Stimulated activated CD4-positive, alpha-beta T cell treated with anti-CD3 and anti-CD28 coated beads, Interleukin-4, amount 100 ng/mL, for 4 hours (primary cell): ENCODE measurements around the gene TMEM60.
"Not testable (repeated sequence)": the region's sequence is repeated elsewhere in the genome, so short reads cannot be mapped to it uniquely, and the experiment has no call there.

Experiments
- DNase-seq, 2 experiments: peaks; one replicate each; pipeline ENCODE4 v3.0.0-alpha.2; 2020

TMEM60 gene

DNA sequence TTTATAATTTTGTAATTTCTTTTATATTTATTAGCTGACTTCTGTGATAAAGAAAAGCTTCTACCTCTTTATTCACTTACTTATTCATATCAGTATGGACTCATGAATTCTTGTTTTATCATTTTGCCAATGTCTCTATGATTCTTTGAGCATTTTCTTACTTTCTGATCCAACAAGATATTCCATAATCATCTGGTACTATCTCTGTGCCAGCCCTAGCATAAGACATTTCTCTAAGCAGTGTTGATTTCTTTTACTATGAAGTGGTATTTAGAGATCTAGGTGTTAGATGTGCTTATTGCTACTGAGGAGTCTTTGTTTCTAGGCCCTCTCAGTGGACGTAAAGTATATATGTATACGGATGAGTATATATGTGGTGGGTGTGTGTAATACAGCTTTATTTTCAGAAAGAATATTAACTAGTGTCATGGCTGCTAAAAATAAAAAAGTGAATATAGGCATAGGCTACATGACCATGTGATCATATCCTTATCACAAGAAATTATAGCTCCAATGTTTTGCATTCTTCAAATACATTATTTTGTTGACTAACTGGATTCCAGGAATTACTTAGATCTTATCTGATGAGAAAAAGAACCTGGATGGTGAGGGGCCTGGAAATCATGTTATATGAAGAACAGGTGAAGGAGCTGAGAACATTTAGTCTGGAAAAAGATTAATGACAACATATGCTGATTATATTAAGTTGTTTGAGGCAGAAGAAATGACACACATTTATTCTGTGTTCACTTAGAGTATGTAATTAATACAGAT, 13.5 kb upstream of the TMEM60 start:
- no peak for DNase-seq

GRCh38 chr7:77808517-77808916, 10.3 kb upstream of the TMEM60 start:
- no peak for DNase-seq

- DNase-seq: no peak
These were observed 8.2 kb upstream of the TMEM60 start for GRCh38 chr7:77806425-77806824.

DNA sequence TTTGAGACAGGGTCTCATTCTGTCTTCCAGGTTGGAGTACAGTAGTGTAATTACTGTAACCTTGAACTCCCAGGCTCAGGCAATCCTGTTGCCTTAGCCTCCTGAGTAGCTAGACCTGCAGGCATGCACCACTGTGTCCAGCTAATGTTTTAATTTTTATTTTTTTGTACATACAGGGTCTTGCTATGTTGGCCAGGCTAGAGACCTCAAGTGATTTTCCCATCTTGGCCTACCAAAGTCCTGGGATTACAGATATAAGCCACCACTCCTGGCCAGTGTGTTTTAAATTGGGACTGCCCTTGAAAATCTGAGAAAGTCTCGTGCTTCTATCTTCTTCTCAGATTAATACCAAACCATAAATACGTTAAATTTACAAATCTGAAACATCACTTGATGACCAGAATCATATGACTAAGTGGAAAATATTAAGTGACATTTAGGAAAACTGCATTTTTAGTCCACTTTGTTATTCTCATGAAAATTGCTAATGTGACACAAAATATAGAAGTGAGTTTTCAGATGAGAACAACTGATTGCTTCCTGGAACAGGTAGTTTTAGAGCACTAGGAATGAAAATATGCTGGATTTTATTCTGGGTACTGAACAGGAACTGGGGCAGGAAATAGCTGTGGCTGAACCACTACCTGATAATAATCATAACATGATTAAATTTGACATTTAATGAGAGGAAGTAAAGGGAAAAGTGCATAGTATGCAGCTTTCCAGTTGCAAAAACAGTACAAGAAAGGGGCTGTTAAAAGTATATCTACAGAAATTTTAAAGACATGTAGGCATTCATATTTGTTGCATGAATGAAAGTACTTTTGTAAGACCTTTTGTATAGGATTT, 4.5 kb upstream of the TMEM60 start:
- no peak for DNase-seq

DNA sequence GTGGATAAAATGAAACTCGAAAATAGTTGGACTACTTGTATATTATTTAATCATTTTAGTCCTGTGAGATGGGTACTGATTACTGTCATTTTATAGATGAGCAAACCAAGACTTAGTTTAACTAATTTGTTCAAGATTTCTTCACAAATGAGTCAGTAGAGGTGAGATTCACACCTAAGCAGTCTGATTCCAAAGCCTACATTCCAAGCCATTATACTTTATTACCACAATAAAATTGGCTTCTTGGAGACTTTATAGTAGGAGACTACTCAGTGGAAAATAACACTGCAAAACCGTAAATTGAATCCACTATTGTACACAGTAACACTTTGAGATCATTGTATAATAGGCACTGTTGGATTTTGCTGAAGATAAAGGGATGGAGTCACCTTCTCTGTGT, 2.5 kb upstream of the TMEM60 start:
- no peak for DNase-seq

GRCh38 chr7:77800158-77800557, 1.9 kb upstream of the TMEM60 start:
- DNase-seq: no peak

DNA sequence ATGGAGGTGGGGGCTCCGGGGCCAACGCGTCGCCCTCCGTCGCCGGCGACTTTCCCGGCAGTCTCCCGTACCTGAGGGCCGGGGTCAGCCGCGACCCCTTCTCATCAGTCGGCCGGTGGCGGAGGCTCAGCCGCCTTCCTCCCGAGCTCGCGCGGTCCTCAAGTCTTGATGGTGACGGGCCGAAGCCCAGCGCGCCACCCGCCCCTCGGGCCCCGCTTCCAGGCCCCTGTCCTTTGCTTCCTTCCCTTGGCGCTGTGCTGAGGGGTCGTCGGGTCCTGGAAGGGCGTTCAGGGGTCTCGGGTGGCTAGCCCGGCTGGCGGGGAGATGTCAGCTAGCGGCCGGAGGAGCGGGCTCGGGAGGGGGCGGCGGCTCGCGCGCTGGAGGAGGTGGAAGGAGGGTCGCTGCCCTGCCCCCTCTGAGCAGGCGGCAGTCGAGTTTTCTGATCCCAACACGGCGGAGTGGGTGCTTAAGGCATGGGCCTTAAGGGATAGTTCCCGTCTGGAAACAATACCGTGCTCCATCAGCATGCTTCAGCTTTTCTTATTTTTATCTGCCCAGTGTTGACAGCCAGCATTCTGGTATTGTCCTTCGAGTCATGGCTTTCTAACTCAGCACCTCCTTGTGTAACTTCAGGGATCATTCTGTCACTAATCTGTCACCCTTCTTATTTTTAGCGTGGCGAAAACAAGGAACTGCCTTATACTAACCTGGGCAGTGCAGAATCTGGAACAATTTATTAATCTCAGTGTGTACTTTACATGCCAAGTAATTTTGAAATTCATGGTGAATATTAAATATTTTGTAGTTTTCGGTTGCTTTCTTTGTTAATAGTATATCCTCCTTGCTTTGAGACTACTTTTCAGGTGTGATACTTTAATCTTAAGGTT, 1.1 kb upstream of the TMEM60 start:
- DNase-seq: peak in 1 of 2 experiments; percentile 17

- peak in 1 of 2 experiments; percentile 29 for DNase-seq
These were observed 370 bp downstream of the TMEM60 start for GRCh38 chr7:77797734-77798393.

GRCh38 chr7:77796960-77797359, 1.3 kb downstream of the TMEM60 start:
- DNase-seq: no peak

- DNase-seq: no peak
These were observed 2.1 kb downstream of the TMEM60 start for GRCh38 chr7:77796109-77796508.

DNA sequence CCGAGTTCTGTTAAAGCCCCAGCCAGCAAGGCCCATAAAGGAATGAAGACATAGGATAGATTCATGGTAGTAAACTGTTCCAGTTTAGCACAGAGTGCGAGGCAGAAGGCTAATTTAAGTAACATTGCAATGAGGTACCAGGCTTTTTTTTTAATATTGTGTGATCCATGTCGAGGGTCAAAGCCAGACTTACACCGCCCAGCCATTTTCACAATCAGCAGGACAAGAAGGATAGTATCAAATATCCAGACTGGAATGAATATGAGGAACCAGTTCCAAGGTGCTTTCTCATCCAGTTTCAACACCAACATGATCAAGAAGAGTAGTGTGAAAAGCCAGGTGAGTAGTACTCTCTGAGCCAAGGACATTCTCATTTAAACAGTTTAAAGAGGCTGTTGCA, 4.2 kb downstream of the TMEM60 start:
- DNase-seq: no peak

- DNase-seq: no peak
These were observed 6.3 kb downstream of the TMEM60 start for GRCh38 chr7:77791956-77792355.

- no peak for DNase-seq
These were observed 6.9 kb downstream of the TMEM60 start for GRCh38 chr7:77791336-77791735.

DNA sequence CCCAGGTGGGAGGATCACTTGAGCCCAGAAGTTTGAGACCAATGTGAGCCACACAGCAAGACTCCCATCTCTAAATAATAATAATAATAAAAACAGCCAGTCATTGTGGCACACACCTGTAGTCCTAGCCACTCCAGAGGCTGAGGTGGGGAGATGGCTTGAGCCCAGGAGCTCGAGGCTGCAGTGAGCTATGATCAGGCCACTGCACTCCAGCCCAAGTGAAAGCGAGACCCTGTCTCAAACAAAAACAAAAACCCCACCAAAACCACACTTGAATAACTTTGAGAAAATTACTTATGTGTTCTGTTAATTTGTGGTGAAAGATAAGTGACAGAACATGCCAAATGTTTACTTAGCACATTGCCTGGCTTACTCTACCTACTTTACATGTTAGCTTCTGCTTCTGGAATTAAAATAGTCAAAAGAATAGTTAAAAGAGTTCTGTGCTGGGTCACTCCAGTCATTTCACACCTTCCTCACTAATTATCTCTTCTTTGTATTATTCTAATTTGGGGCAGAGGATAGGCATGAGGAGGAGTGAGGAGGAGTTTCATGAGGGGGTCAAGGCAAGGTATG, 9.8 kb downstream of the TMEM60 start:
- DNase-seq: no peak

DNA sequence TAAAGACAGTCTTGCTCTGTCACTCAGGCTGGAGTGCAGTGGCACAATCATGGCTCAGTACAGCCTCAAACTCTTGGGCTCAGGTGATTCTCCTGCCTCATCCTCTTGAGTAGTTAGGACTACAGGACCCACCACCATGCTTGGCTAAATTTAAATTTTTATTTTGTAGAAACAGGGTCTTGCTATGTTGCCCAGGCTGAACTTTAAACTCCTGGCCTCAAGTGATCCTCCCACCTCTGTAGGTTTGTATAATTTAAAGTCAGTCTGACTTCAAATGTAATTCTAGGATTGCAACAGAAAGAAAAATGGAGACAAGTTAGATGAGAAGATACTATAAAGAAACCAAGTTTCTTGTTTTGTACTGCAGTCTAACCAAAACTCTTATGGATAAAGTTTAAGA, 11.5 kb downstream of the TMEM60 start:
- DNase-seq: no peak

- DNase-seq: no peak
These were observed 12.2 kb downstream of the TMEM60 start for GRCh38 chr7:77786018-77786417.

DNA sequence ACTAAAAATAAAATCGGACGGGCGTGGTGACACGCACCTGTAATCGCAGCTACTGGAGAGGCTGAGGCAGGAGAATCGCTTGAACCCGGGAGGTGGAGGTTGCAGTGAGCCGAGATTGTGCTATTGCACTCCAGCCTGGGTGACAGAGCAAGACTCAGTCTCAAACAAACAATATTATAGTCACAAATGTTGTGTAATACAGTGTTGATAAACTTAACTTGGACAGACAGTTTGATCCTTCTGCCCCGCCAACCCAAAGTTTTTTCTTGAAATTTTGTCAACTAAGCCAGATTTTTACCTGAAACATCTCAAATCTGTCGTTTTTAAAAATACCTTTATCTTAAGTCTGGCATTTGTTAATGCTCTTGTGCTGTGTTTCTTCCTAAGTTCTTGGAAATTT, 13.8 kb downstream of the TMEM60 start:
- not testable (repeated sequence) for DNase-seq

DNA sequence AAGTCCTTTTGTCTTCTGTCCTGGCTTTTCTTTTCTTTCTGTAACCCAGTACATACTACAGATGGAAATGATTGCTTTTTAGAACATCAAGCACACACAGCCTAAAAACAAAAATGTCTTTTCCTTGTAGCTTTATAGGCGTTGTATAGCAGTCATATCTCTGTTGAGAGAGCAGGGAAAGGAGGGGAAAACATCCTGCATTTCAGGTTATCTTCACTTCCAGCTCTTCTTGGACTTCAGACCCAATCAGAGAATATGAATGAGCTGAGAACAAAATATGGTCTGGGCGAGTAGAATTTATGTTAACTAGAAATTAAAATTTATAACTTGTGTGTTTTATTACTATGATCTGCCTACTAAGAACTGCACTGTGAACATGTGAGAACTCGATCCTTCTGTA, 14.7 kb downstream of the TMEM60 start:
- no peak for DNase-seq

DNA sequence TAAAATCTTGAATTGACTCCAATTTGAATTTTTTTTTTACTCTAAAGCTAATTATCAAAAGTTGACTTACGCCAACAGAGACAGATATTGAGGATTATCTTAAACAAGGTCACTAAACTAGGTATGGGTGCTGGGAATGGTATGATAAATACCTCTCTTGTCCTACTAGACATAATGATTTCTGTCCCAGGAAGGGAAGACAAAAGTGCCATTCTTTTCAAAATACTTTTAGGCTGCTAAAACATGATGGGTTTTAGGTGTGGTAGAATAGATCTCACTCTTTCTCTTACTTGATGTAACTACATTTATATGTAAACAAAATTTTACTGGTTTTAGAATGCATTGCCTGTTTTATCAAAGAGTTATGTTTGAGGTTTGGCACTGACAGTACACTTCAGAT, 15.1 kb downstream of the TMEM60 start:
- no peak for DNase-seq

DNA sequence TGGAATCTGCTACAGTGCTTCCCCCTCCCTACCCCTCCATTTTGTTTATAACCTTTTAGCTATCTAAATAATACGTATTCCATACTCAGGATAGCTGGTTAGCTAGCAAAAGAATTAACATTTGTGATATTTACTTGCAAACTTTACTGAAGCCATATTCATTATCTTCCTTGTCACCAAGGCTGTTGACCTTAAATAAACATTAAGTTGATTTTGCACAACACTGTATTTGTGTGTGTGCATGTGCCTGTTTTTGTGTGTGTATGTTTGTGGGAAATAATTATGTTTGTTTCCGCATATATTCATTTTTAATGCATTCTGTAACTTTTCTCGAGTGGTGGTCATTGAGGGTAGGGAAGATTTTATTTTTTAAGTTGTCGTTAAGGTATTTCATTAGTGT, 15.9 kb downstream of the TMEM60 start:
- DNase-seq: no peak

DNA sequence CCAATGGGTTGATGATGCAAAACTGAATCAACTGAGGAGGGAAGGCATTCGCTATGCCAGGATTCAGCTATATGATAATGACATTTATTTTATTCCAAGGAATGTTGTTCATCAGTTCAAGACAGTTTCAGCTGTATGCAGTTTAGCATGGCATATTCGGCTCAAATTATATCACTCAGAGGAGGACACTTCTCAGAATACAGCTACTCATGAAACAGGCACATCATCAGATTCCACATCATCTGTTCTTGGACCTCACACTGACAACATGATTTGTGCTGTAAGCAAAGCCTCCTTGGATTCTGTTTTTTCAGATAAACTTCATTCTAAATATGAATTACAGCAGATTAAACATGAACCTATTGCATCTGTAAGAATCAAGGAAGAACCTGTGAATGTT, 19.7 kb downstream of the TMEM60 start:
- no peak for DNase-seq

- DNase-seq: no peak
These were observed 26.3 kb downstream of the TMEM60 start for GRCh38 chr7:77771901-77772300.
